ENCODE results near the gene UNC13D. TPM values are rescaled to one million over a fixed set of nuclear protein-coding genes. Genes with fewer than 3 reads are reported as not detected.

UNC13D gene
- polyA plus RNA-seq, 1 donor from 2014 or later: 1.2 TPM

DNA sequence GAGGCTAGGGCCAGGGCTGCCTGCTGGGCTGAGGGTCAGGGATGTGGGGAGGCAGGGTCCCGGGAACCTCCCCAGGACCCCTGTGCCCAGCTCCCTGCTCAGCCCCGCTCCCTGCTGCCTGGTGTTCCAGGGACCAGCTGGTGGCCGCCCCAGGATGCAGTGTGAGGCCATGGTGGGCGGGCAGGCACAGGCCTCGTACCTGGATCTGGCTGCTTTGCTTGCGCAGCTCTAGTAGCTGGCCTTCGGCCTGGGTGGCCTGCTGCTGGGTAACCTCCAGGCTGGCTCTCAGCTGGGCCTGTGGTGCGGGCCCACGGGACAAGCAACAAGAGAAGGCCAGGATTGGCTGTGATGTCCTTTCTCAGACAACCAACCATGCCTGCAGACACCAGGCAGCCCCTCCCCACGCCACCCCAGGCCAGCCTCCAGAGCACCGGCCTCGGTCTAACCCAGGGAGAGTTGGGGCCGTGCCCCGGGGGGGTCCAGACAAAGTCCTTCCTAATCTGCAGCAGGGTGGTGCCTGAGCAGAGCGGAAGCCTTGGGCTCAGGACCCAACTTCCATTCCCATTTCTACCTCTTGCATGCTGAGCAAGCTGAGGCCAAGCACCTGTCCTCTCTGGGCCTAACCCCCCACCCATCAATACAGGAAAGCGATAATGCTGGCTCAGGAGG is 48.5 kb upstream of the UNC13D start:
- Histone ChIP-seq H3K79me2 (replicated peaks; ENCODE audit: insufficient read depth, low read length) (no peaks in the 10 kb centered on the region), H3K27ac (ENCODE audit: low read length) (no peak overlapping the region), H4K20me1 (ENCODE audit: insufficient read depth) (no peaks in the 10 kb centered on the region), H2AFZ (ENCODE audit: low read depth, low read length) (no peak overlapping the region), H3K4me2 (ENCODE audit: low read length) (no peak overlapping the region), H3K4me3 (ENCODE audit: low read length) (no peak overlapping the region), H3K27me3 (ENCODE audit: insufficient read depth, low read depth, low read length) (no peaks in the 10 kb centered on the region), H3K9ac (ENCODE audit: low read length) (no peak overlapping the region), H3K36me3 (ENCODE audit: insufficient read depth, low read length) (no peaks in the 10 kb centered on the region), H3F3A (ENCODE audit: insufficient read depth, low read length, poor library complexity, severe bottlenecking) (no peaks in the 10 kb centered on the region), H3K9me3 (ENCODE audit: low read length) (no peaks in the 10 kb centered on the region), H3K9me2 (ENCODE audit: insufficient read depth, low read length) (no peaks in the 10 kb centered on the region)
- TF ChIP-seq, protein P1, sequence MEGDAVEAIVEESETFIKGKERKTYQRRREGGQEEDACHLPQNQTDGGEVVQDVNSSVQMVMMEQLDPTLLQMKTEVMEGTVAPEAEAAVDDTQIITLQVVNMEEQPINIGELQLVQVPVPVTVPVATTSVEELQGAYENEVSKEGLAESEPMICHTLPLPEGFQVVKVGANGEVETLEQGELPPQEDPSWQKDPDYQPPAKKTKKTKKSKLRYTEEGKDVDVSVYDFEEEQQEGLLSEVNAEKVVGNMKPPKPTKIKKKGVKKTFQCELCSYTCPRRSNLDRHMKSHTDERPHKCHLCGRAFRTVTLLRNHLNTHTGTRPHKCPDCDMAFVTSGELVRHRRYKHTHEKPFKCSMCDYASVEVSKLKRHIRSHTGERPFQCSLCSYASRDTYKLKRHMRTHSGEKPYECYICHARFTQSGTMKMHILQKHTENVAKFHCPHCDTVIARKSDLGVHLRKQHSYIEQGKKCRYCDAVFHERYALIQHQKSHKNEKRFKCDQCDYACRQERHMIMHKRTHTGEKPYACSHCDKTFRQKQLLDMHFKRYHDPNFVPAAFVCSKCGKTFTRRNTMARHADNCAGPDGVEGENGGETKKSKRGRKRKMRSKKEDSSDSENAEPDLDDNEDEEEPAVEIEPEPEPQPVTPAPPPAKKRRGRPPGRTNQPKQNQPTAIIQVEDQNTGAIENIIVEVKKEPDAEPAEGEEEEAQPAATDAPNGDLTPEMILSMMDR (IDR thresholded peaks at IDR 0.05; ENCODE audit: poor library complexity, severe bottlenecking): no peak
- TF ChIP-seq EP300 (conservative IDR thresholded peaks at IDR 0.05; ENCODE audit: poor library complexity, severe bottlenecking) (no peak), POLR2AphosphoS5 (IDR thresholded peaks at IDR 0.05) (no peak), EZH2 (IDR thresholded peaks at IDR 0.05; ENCODE audit: borderline replicate concordance, insufficient read depth, low read length, poor library complexity, severe bottlenecking) (no peak), SMC3 (conservative IDR thresholded peaks at IDR 0.05; ENCODE audit: poor library complexity) (no peak), TAF1 (IDR thresholded peaks at IDR 0.05; ENCODE audit: low read depth) (no peak), RAD21 (conservative IDR thresholded peaks at IDR 0.05) (no peak), REST (IDR thresholded peaks at IDR 0.05; ENCODE audit: borderline replicate concordance) (no peak), MXI1 (conservative IDR thresholded peaks at IDR 0.05; ENCODE audit: poor library complexity, severe bottlenecking) (no peak)

DNA sequence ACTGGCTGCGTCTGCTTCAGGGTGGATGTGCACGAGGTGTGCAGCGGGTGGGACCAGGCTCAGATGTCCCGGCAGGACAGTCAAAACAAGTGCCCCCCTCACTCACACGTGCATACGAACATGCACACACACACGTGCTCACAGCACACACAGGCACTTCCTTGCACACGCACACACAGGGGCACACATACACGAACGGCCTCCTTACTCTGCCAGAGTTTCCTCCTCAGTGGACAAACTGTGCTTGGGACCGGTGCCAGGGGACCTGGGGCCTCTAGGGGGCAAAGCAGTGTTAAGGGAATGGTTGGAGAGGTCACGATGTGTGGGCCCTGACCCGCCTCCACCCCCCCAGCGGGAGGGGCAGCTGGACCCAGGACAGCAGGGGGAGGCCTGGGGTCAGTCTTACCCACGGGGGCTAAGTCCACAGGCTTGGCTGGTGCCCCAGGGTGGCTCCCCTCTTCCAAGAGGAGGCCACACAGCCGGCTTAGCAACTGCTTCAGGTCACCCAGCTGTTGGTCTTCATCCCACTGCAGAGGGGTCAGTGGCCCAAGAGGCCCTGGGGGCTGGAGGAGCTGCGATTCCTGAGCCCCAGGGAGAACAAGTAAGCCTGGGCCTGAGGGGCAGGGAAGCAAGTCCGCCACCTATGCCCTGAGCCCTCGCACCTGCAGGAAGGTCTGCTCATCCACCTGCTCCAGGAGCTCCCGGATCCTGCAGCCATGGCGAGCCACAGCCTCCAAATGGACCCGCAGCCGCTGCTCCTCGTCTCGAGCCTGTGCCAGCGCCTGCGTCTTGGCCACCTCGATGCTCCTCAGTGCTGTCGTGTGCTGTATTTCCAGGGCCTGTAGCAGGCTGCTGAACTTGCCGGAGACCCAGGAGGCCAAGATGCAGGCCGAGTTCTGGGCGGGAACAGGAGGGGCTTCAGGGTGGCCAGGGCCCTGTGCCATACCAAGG is 47.7 kb upstream of the UNC13D start:
- no peak overlapping the region for H3K9ac ChIP-seq (ENCODE audit: low read length)
- H3K79me2 ChIP-seq (replicated peaks; ENCODE audit: insufficient read depth, low read length): no peaks in the 10 kb centered on the region
- H3K4me2 ChIP-seq (ENCODE audit: low read length): no peak overlapping the region
- no peaks in the 10 kb centered on the region for H3K9me3 ChIP-seq (ENCODE audit: low read length)
- TF ChIP-seq, protein P1 (IDR thresholded peaks at IDR 0.05; ENCODE audit: poor library complexity, severe bottlenecking): no peak
- TF ChIP-seq MXI1 (conservative IDR thresholded peaks at IDR 0.05; ENCODE audit: poor library complexity, severe bottlenecking) (no peak), POLR2AphosphoS5 (IDR thresholded peaks at IDR 0.05) (no peak), EP300 (conservative IDR thresholded peaks at IDR 0.05; ENCODE audit: poor library complexity, severe bottlenecking) (no peak), EZH2 (IDR thresholded peaks at IDR 0.05; ENCODE audit: borderline replicate concordance, insufficient read depth, low read length, poor library complexity, severe bottlenecking) (no peak), REST (IDR thresholded peaks at IDR 0.05; ENCODE audit: borderline replicate concordance) (no peak), TAF1 (IDR thresholded peaks at IDR 0.05; ENCODE audit: low read depth) (no peak), RAD21 (conservative IDR thresholded peaks at IDR 0.05) (no peak), SMC3 (conservative IDR thresholded peaks at IDR 0.05; ENCODE audit: poor library complexity) (no peak)
- no peaks in the 10 kb centered on the region for H4K20me1 ChIP-seq (ENCODE audit: insufficient read depth)
- no peaks in the 10 kb centered on the region for H3K27me3 ChIP-seq (ENCODE audit: insufficient read depth, low read depth, low read length)
- H3F3A ChIP-seq (ENCODE audit: insufficient read depth, low read length, poor library complexity, severe bottlenecking): no peaks in the 10 kb centered on the region
- no peak overlapping the region for H2AFZ ChIP-seq (ENCODE audit: low read depth, low read length)
- no peak overlapping the region for H3K27ac ChIP-seq (ENCODE audit: low read length)
- no peaks in the 10 kb centered on the region for H3K9me2 ChIP-seq (ENCODE audit: insufficient read depth, low read length)
- no peaks in the 10 kb centered on the region for H3K36me3 ChIP-seq (ENCODE audit: insufficient read depth, low read length)
- no peak overlapping the region for H3K4me3 ChIP-seq (ENCODE audit: low read length)
